Glutamatergic neuron (in vitro differentiated cells): ENCODE results near the gene GNB5. TPM values are rescaled to one million over a fixed set of nuclear protein-coding genes. Genes with fewer than 3 reads are reported as not detected.

ENCODE experiments used
- DNase-seq: peaks from one replicate; pipeline ENCODE4 v3.0.0; 2022
- H3K27ac Mint-ChIP-seq: one replicate; pipeline ENCODE4 v1.8.0; 2020; ENCODE audit warnings: mild to moderate bottlenecking, mixed read lengths, inconsistent platforms; ENCODE audit not compliant: unreplicated experiment
- H3K27me3 Mint-ChIP-seq: one replicate; pipeline ENCODE4 v1.8.0; 2020; ENCODE audit warnings: mild to moderate bottlenecking, moderate library complexity, mixed read lengths, inconsistent platforms; ENCODE audit not compliant: unreplicated experiment
- H3K36me3 Mint-ChIP-seq: one replicate; pipeline ENCODE4 v1.8.0; 2020; ENCODE audit warnings: mild to moderate bottlenecking, mixed read lengths, inconsistent platforms; ENCODE audit not compliant: unreplicated experiment
- H3K4me1 Mint-ChIP-seq: one replicate; pipeline ENCODE4 v1.8.0; 2020; ENCODE audit warnings: mild to moderate bottlenecking, low read depth, mixed read lengths, inconsistent platforms; ENCODE audit not compliant: unreplicated experiment
- H3K4me3 Mint-ChIP-seq: one replicate; pipeline ENCODE4 v1.8.0; 2020; ENCODE audit warnings: mild to moderate bottlenecking, mixed read lengths, inconsistent platforms; ENCODE audit not compliant: unreplicated experiment
- H3K9me3 Mint-ChIP-seq: one replicate; pipeline ENCODE4 v1.8.0; 2020; ENCODE audit warnings: mild to moderate bottlenecking, moderate library complexity, mixed read lengths, inconsistent platforms; ENCODE audit not compliant: unreplicated experiment
- total RNA-seq: library from RNA; stranded (reverse); fragmentation: NEBNext Ultra II Directional; extraction: Animal tissue kit (Norgen Biotek cat#: 25700); gene quantifications from one replicate; pipeline ENCODE4 v1.2.1, GENCODE V29; 2021; ENCODE audit not compliant: unreplicated experiment
- TF ChIP-seq, protein P1 (sequence below): fragments of 200-600 bp; sonication (generic); IDR thresholded peaks from one replicate; pipeline ENCODE4 v1.5.0; 2021; ENCODE audit not compliant: partially characterized antibody, unreplicated experiment

Gene GNB5
- total RNA-seq, 1 donor from 2014 or later = 28.4 TPM

DNA sequence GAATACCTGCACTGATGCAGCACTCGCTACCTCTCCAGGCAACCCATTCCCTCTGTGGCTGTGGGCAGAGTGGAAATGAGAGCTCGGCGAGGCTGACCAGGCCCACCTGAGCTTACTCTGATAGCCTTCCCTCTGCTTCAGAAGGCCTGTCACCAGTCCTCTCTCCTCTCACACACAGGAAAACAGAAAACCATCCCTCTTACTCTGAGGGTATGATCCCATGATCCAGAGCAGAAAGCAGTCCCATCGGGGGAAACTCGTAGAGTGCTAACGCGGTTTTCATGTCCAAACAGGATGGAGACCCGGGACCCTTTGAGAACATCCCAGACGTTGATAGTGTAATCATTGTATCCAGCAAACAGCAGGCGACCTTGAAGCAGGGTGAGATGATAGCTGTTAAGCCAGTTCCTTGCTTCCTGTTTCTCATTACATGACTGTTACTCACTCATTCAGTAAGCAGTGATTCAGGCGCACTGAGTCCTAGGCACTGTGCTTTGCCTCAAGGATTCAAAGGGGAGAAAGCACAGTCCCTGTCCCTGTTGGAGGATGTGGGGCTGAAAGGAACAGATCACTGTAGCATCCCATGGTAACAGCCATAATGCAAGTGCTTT lies 66.8 kb downstream of the GNB5 start:
- H3K9me3 Mint-ChIP-seq = peaks cover 2% of the 10 kb centered on the region
- peaks cover 2% of the 10 kb centered on the region for H3K27me3 Mint-ChIP-seq
- no peak overlapping the region for H3K27ac Mint-ChIP-seq
- H3K4me1 Mint-ChIP-seq = no peaks in the 10 kb centered on the region
- TF ChIP-seq, protein P1, sequence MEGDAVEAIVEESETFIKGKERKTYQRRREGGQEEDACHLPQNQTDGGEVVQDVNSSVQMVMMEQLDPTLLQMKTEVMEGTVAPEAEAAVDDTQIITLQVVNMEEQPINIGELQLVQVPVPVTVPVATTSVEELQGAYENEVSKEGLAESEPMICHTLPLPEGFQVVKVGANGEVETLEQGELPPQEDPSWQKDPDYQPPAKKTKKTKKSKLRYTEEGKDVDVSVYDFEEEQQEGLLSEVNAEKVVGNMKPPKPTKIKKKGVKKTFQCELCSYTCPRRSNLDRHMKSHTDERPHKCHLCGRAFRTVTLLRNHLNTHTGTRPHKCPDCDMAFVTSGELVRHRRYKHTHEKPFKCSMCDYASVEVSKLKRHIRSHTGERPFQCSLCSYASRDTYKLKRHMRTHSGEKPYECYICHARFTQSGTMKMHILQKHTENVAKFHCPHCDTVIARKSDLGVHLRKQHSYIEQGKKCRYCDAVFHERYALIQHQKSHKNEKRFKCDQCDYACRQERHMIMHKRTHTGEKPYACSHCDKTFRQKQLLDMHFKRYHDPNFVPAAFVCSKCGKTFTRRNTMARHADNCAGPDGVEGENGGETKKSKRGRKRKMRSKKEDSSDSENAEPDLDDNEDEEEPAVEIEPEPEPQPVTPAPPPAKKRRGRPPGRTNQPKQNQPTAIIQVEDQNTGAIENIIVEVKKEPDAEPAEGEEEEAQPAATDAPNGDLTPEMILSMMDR = no peak
- H3K4me3 Mint-ChIP-seq = no peak overlapping the region
- no peaks in the 10 kb centered on the region for H3K36me3 Mint-ChIP-seq
- DNase-seq = no peak

DNA sequence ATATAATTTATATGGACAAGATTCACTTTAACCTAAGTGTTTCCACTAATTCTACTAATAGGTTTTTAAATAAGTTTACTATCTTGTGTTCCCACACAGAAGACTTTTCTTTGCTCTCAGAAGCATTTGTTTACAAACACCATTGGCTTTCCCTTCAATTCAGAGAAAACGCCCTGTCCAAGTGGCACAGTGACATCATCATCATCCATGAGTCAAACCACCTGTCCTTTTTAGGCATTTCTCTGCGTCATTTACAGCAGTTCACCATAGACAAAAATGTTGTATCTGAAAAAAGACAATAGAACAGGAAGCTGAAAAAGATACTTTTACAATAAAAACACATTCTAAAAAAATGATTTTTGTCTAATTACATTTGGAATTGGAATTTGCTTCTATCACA lies 69.3 kb downstream of the GNB5 start:
- Mint-ChIP-seq H3K4me1 (peaks cover 6% of the 10 kb centered on the region), H3K9me3 (peaks cover 2% of the 10 kb centered on the region), H3K36me3 (no peaks in the 10 kb centered on the region), H3K27ac (no peak overlapping the region), H3K4me3 (no peak overlapping the region), H3K27me3 (peaks cover 2% of the 10 kb centered on the region)
- TF ChIP-seq, protein P1 = no peak
- DNase-seq = no peak

DNA sequence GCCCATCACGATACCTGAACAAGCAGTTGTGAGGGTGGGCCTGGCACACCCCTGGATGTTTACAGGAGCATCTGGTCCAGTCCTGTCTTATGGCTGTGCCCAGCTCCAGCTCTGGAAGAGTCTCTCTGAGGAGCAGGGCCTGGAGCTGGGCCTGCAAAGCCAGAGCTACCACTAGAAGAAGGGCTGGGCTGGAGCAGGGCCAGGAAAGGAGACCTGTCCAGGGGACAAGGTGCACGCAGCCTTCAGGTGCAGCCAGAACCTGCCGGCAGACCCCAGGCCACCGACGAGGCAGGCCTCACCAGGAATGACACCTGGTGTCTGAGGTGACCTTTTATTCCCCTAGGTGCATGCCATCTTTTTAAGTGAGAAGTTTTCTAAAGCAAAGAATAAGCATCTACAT lies 70.2 kb downstream of the GNB5 start:
- Mint-ChIP-seq H3K27me3 (peaks cover 2% of the 10 kb centered on the region), H3K4me3 (no peak overlapping the region), H3K9me3 (peaks cover 4% of the 10 kb centered on the region), H3K4me1 (peaks cover 14% of the 10 kb centered on the region), H3K27ac (no peak overlapping the region), H3K36me3 (no peaks in the 10 kb centered on the region)
- TF ChIP-seq, protein P1 = no peak
- no peak for DNase-seq

DNA sequence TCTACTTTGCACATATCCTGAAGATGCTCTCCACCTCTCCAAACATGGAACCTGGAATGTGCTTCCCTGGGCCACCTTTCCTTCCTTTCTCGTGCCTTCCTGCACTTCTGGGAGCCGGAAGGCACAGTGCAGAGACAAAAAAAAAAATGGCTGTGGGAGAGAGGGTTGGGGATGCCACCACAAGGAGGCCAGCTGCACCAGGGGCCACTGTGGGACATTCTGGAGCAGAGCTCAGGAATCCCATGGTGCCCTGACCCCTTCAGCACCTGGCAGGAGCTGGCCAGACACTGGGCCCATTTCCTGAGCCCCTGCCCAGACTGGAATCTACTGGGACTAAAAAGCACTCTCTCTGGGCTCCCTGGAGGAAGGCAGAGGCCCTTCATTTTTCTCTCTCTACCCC lies 70.7 kb downstream of the GNB5 start:
- Mint-ChIP-seq H3K36me3 (no peaks in the 10 kb centered on the region), H3K27ac (no peak overlapping the region), H3K27me3 (peaks cover 2% of the 10 kb centered on the region)

DNA sequence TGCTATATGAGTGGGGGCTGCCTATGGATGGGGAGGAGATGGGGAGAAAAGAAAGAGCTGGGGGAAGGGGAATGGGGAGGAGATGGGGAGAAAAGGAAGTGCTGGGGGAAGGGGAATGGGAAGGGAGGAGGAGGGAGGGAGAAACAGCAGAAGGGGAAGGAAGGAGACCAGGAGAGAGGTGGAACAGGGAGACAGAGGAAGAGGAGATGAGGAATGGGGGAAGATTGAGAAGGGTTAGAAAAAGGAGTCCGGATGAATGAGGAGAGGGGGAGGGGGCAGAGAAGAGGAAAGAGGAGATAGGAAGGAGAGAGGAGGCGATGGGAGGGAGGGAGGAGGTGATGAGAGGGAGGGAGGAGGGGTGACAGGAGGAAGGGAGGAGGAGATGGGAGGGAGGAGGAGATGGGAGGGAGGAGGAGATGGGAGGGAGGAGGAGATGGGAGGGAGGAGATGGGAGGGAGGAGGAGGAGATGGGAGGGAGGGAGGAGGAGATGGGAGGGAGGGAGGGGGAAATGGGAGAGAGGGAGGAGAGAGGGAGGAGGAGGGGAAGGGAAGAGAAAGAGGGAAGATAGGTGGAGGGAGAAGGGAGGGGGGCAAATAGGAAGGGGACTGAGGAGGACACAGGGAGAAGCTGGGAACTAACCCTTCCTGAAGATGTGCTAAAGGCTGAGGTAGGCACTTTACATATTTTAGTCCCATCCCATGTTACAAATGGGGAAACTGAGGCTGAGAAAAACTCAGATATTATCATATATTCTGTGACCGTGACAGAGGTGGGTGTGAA lies 72.0 kb downstream of the GNB5 start:
- no peak for DNase-seq
- H3K4me1 Mint-ChIP-seq = peaks cover 27% of the 10 kb centered on the region
- H3K9me3 Mint-ChIP-seq = peaks cover 2% of the 10 kb centered on the region
- H3K36me3 Mint-ChIP-seq = no peaks in the 10 kb centered on the region
- H3K27ac Mint-ChIP-seq = no peak overlapping the region
- TF ChIP-seq, protein P1 = no peak
- no peak overlapping the region for H3K4me3 Mint-ChIP-seq
- H3K27me3 Mint-ChIP-seq = no peaks in the 10 kb centered on the region

More for the DNA sequence above, 70.7 kb downstream of the GNB5 start:
- peaks cover 19% of the 10 kb centered on the region for H3K4me1 Mint-ChIP-seq
- no peak overlapping the region for H3K4me3 Mint-ChIP-seq
- TF ChIP-seq, protein P1 = no peak
- no peak for DNase-seq
- H3K9me3 Mint-ChIP-seq = peaks cover 4% of the 10 kb centered on the region
